Measurements from ENCODE around the gene KCNN1.

The KCNN1 gene

GRCh38 chr19:17922138-17922537, 44.8 kb upstream of the KCNN1 start:
- ATAC-seq, result no peak
- TF ChIP-seq CSRNP3 (CRISPR knock-in tag; IDR thresholded peaks at IDR 0.05) (no peak), ZNF8 (CRISPR knock-in tag; IDR thresholded peaks at IDR 0.05) (no peak), SNAI2 (CRISPR knock-in tag; IDR thresholded peaks at IDR 0.05) (no peak), CSDC2 (CRISPR knock-in tag; IDR thresholded peaks at IDR 0.05) (no peak), ZC3H10 (CRISPR knock-in tag; IDR thresholded peaks at IDR 0.05) (no peak), RARB (CRISPR knock-in tag; IDR thresholded peaks at IDR 0.05) (no peak), GLIS3 (CRISPR knock-in tag; IDR thresholded peaks at IDR 0.05) (no peak), ZNF70 (CRISPR knock-in tag; IDR thresholded peaks at IDR 0.05) (no peak)
- TF ChIP-seq, protein P1, sequence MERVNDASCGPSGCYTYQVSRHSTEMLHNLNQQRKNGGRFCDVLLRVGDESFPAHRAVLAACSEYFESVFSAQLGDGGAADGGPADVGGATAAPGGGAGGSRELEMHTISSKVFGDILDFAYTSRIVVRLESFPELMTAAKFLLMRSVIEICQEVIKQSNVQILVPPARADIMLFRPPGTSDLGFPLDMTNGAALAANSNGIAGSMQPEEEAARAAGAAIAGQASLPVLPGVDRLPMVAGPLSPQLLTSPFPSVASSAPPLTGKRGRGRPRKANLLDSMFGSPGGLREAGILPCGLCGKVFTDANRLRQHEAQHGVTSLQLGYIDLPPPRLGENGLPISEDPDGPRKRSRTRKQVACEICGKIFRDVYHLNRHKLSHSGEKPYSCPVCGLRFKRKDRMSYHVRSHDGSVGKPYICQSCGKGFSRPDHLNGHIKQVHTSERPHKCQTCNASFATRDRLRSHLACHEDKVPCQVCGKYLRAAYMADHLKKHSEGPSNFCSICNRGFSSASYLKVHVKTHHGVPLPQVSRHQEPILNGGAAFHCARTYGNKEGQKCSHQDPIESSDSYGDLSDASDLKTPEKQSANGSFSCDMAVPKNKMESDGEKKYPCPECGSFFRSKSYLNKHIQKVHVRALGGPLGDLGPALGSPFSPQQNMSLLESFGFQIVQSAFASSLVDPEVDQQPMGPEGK (CRISPR knock-in tag; IDR thresholded peaks at IDR 0.05; ENCODE audit: borderline replicate concordance), result no peak
- TF ChIP-seq, protein P2, sequence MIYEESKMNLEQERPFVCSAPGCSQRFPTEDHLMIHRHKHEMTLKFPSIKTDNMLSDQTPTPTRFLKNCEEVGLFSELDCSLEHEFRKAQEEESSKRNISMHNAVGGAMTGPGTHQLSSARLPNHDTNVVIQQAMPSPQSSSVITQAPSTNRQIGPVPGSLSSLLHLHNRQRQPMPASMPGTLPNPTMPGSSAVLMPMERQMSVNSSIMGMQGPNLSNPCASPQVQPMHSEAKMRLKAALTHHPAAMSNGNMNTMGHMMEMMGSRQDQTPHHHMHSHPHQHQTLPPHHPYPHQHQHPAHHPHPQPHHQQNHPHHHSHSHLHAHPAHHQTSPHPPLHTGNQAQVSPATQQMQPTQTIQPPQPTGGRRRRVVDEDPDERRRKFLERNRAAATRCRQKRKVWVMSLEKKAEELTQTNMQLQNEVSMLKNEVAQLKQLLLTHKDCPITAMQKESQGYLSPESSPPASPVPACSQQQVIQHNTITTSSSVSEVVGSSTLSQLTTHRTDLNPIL (CRISPR knock-in tag; IDR thresholded peaks at IDR 0.05; ENCODE audit: low read depth), result no peak

DNA sequence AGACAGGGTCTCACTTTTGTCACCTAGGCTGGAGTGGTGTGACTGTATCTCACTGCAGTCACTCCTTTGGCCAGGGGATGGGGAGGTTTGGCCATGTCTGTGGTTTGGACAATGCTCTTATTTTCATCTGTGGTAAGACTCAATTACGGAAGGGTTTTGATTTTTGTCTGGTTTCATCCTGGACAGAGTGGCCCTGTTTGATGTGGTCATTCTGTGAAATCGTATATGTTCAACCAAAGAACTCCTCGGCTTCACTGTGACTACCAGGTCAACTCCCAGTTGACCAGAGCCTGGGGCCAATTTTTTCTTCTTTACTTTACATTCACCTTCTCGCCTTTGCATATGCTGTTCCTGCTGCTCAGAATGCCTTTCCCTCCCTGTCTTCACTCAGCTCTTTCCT, 40.9 kb upstream of the KCNN1 start:
- ATAC-seq, result no peak
- TF ChIP-seq ZNF8 (CRISPR knock-in tag; IDR thresholded peaks at IDR 0.05), result no peak

- TF ChIP-seq ZNF565 (CRISPR knock-in tag; conservative IDR thresholded peaks at IDR 0.05; ENCODE audit: low read depth) (no peak), POU6F1 (CRISPR knock-in tag; IDR thresholded peaks at IDR 0.05; ENCODE audit: borderline replicate concordance, low read depth) (no peak), ZNF70 (CRISPR knock-in tag; IDR thresholded peaks at IDR 0.05) (no peak), ZFP30 (CRISPR knock-in tag; IDR thresholded peaks at IDR 0.05) (no peak), TSHZ2 (CRISPR knock-in tag; IDR thresholded peaks at IDR 0.05) (no peak), ZNF8 (CRISPR knock-in tag; IDR thresholded peaks at IDR 0.05) (no peak), GLIS3 (CRISPR knock-in tag; IDR thresholded peaks at IDR 0.05) (no peak), ISL1 (CRISPR knock-in tag; IDR thresholded peaks at IDR 0.05) (no peak), ZFP3 (CRISPR knock-in tag; IDR thresholded peaks at IDR 0.05) (no peak), BACH2 (CRISPR knock-in tag; IDR thresholded peaks at IDR 0.05; ENCODE audit: borderline replicate concordance) (no peak)
- TF ChIP-seq, protein P2 (CRISPR knock-in tag; IDR thresholded peaks at IDR 0.05; ENCODE audit: low read depth), result no peak
- TF ChIP-seq, protein P1 (CRISPR knock-in tag; IDR thresholded peaks at IDR 0.05; ENCODE audit: borderline replicate concordance), result no peak
- ATAC-seq, result no peak
These were observed 37.9 kb upstream of the KCNN1 start for GRCh38 chr19:17929056-17929455.

Data from SK-N-SH treated with all-trans-retinoic acid at 6 μM for 48 hours (cell line).